K562 (cell line): ENCODE measurements around the gene ARHGEF40. TPM values are rescaled to one million over a fixed set of nuclear protein-coding genes. Genes with fewer than 3 reads are reported as not detected.

Experiments used
- CAMTA2 ChIP-seq: fragments of 250-450 bp; sonication (Bioruptor Pico); conservative IDR thresholded peaks from 2 replicates; pipeline ENCODE4 v1.5.1; 2022
- E4F1 ChIP-seq: fragments of 250-450 bp; sonication (Bioruptor Pico); IDR thresholded peaks from 2 replicates; pipeline ENCODE4 v1.5.0; 2021; ENCODE audit warnings: mild to moderate bottlenecking, borderline replicate concordance
- HNRNPH1 ChIP-seq: fragments of 200-400 bp; formaldehyde crosslinking; optimal IDR thresholded peaks from 2 replicates; pipeline ENCODE3; 2017; ENCODE audit warnings: low read depth, mild to moderate bottlenecking, low read length, moderate library complexity
- ILF3 ChIP-seq: fragments of 450-650 bp; IDR thresholded peaks from 2 replicates; pipeline ENCODE4 v1.6.1; 2018; ENCODE audit warnings: antibody characterized with exemption, mild to moderate bottlenecking, moderate library complexity, borderline replicate concordance
- MECOM ChIP-seq: fragments of 250-450 bp; sonication (Bioruptor Pico); IDR thresholded peaks from 2 replicates; pipeline ENCODE4 v1.8.0; 2022; ENCODE audit warnings: inconsistent platforms
- MTF1 ChIP-seq: fragments of 250-450 bp; sonication (Bioruptor Pico); IDR thresholded peaks from 2 replicates; pipeline ENCODE4 v1.9.0; 2021; ENCODE audit warnings: moderate library complexity, mild to moderate bottlenecking, inconsistent platforms, borderline replicate concordance
- PRDM10 ChIP-seq: fragments of 450-650 bp; IDR thresholded peaks from 2 replicates; pipeline ENCODE4 v1.6.1; 2018; ENCODE audit not compliant: partially characterized antibody
- SMAD4 ChIP-seq: fragments of 250-450 bp; sonication (Bioruptor Pico); conservative IDR thresholded peaks from 2 replicates; pipeline ENCODE4 v1.8.0; 2021; ENCODE audit warnings: inconsistent platforms, mild to moderate bottlenecking, moderate library complexity
- SREBF1 ChIP-seq: fragments of 150-350 bp; IDR thresholded peaks from 2 replicates; pipeline ENCODE4 v1.6.1; 2014; ENCODE audit warnings: antibody characterized with exemption, low read depth, low read length, borderline replicate concordance
- SRSF9 ChIP-seq: fragments of 200-400 bp; formaldehyde crosslinking; IDR thresholded peaks from 2 replicates; pipeline ENCODE4 v1.6.1; 2017; ENCODE audit warnings: low read depth, low read length, borderline replicate concordance
- ZBTB17 ChIP-seq: fragments of 450-650 bp; formaldehyde crosslinking; IDR thresholded peaks from 2 replicates; pipeline ENCODE4 v1.4.0; 2020; ENCODE audit warnings: mild to moderate bottlenecking
- ZEB2 ChIP-seq: fragments of 450-650 bp; IDR thresholded peaks from 2 replicates; pipeline ENCODE4 v1.6.1; 2016
- ZNF511 ChIP-seq: sonication (generic); formaldehyde crosslinking; IDR thresholded peaks from 2 replicates; pipeline ENCODE4 v1.8.0; 2022; ENCODE audit warnings: mild to moderate bottlenecking, missing genetic modification reagents
- ZNF696 ChIP-seq: fragments of 250-450 bp; sonication (Bioruptor Pico); conservative IDR thresholded peaks from 2 replicates; pipeline ENCODE4 v1.4.0; 2020; ENCODE audit warnings: mild to moderate bottlenecking, moderate library complexity
- polyA plus RNA-seq, 8 experiments: library from polyadenylated mRNA; depleted of rRNA in 4 of 8; stranded (reverse) in 5 of 8; unstranded in 3 of 8; fragments of >200 nt; fragmentation: Nextera tagmentation in 2 of 8; fragmentation: Illumina TruSeq in 1 of 8; extraction: Ambion mirVana in 2 of 8; extraction: Trizol in 1 of 8; gene quantifications; 2 replicates each; pipeline versions ENCODE4 v1.2.1 to v1.2.3, GENCODE V29; 2011 to 2014; ENCODE audit warnings: inconsistent platforms in 1 of 8, missing spikeins in 1 of 8
- total RNA-seq, 7 experiments: library from RNA; depleted of rRNA in 6 of 7; stranded (reverse); fragments of >200 nt in 6 of 7; fragmentation: Illumina TruSeq in 2 of 7; extraction: Trizol in 2 of 7; gene quantifications; 2 replicates each; pipeline versions ENCODE4 v1.2.1 to v1.2.3, GENCODE V29; 2011 to 2021; ENCODE audit warnings: low replicate concordance in 1 of 7
- TF ChIP-seq, protein P1 (sequence below): fragments of 450-650 bp; IDR thresholded peaks from 2 replicates; pipeline ENCODE4 v1.6.1; 2016
- TF ChIP-seq, protein P2 (sequence below): conservative IDR thresholded peaks from 2 replicates; pipeline ENCODE4 v1.6.1; 2011; ENCODE audit warnings: low read depth, mild to moderate bottlenecking, low read length; ENCODE audit not compliant: control insufficient read depth
- TF ChIP-seq, protein P3 (sequence below): fragments of 450-650 bp; formaldehyde crosslinking; IDR thresholded peaks from 2 replicates; pipeline ENCODE4 v1.4.0; 2022; ENCODE audit warnings: missing genetic modification characterization

The ARHGEF40 gene
- total and polyA plus RNA-seq, 9 of the 15 experiments (the other 6 are each of a cell fraction or from before 2014, with no cell fraction given), result 0.42 to 6.3 (median 3.8) TPM

GRCh38 chr14:21103710-21104447, 33.8 kb downstream of the ARHGEF40 start (continued):
- no peak; the same call in none of the 2 replicates for TF ChIP-seq SMAD4 (CRISPR knock-in tag)
- no peak for TF ChIP-seq ZBTB17 (CRISPR knock-in tag)
- peak; percentile 100 for TF ChIP-seq PRDM10
- peak; percentile 76; the same call in 1 of the 2 replicates for TF ChIP-seq E4F1
- TF ChIP-seq ILF3, result no peak
- TF ChIP-seq MECOM, result no peak
- no peak for TF ChIP-seq HNRNPH1
- TF ChIP-seq, protein P1, sequence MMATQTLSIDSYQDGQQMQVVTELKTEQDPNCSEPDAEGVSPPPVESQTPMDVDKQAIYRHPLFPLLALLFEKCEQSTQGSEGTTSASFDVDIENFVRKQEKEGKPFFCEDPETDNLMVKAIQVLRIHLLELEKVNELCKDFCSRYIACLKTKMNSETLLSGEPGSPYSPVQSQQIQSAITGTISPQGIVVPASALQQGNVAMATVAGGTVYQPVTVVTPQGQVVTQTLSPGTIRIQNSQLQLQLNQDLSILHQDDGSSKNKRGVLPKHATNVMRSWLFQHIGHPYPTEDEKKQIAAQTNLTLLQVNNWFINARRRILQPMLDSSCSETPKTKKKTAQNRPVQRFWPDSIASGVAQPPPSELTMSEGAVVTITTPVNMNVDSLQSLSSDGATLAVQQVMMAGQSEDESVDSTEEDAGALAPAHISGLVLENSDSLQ, result peak; percentile 95
- no peak for TF ChIP-seq MTF1 (CRISPR knock-in tag)
- TF ChIP-seq ZNF696, result no peak
- TF ChIP-seq, protein P2, sequence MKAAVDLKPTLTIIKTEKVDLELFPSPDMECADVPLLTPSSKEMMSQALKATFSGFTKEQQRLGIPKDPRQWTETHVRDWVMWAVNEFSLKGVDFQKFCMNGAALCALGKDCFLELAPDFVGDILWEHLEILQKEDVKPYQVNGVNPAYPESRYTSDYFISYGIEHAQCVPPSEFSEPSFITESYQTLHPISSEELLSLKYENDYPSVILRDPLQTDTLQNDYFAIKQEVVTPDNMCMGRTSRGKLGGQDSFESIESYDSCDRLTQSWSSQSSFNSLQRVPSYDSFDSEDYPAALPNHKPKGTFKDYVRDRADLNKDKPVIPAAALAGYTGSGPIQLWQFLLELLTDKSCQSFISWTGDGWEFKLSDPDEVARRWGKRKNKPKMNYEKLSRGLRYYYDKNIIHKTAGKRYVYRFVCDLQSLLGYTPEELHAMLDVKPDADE, result peak; percentile 83; the same call in 1 of the 2 replicates
- TF ChIP-seq SRSF9, result no peak
- TF ChIP-seq, protein P3, sequence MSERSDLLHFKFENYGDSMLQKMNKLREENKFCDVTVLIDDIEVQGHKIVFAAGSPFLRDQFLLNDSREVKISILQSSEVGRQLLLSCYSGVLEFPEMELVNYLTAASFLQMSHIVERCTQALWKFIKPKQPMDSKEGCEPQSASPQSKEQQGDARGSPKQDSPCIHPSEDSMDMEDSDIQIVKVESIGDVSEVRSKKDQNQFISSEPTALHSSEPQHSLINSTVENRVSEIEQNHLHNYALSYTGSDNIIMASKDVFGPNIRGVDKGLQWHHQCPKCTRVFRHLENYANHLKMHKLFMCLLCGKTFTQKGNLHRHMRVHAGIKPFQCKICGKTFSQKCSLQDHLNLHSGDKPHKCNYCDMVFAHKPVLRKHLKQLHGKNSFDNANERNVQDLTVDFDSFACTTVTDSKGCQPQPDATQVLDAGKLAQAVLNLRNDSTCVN (CRISPR knock-in tag), result no peak
- TF ChIP-seq SREBF1, result peak; percentile 85; the same call in 1 of the 2 replicates
- peak; percentile 62 for TF ChIP-seq ZNF511
- no peak for TF ChIP-seq CAMTA2
- TF ChIP-seq ZEB2, result no peak
